Right lobe of liver (tissue), 4 donors: ENCODE measurements around the gene TPBGL.

Experiments used
- CTCF ChIP-seq, 4 donors: fragments of 200-600 bp in 3 of 4; fragments of 450-650 bp in 1 of 4; IDR thresholded peaks; one replicate each; pipeline versions ENCODE4 v1.5.1 to v1.8.0; 2016 to 2022; ENCODE audit warnings: antibody characterized with exemption in 4 of 4, mild to moderate bottlenecking in 2 of 4
- POLR2A ChIP-seq: fragments of 450-650 bp; IDR thresholded peaks from one replicate; pipeline ENCODE4 v1.6.1; 2017; ENCODE audit warnings: antibody characterized with exemption, mild to moderate bottlenecking
- donor health status: DM: no; HTN: no; CAD: no.
- donor health status: DM: no; HTN: no; CAD: no.
- donor health status: DM: no; HTN: yes; CAD: no.

- TF ChIP-seq CTCF (IDR thresholded peaks at IDR 0.05), result no peak
- no peak for TF ChIP-seq POLR2A
These were observed 14.8 kb upstream of the TPBGL start for GRCh38 chr11:75225794-75226193.
